Stimulated activated CD4-positive, alpha-beta T cell treated with anti-CD3 and anti-CD28 coated beads, TNF-alpha, amount 100 ng/mL, for 48 hours (primary cell): ENCODE data around the gene ASGR2.
A peak's percentile ranks its signal among the peaks of the same experiment; 100 is the strongest.

Experiments used
- DNase-seq, 3 donors: peaks; one replicate each; pipeline ENCODE4 v3.0.0-alpha.2; 2020; ENCODE audit warnings: low read depth in 3 of 3

The ASGR2 gene

DNA sequence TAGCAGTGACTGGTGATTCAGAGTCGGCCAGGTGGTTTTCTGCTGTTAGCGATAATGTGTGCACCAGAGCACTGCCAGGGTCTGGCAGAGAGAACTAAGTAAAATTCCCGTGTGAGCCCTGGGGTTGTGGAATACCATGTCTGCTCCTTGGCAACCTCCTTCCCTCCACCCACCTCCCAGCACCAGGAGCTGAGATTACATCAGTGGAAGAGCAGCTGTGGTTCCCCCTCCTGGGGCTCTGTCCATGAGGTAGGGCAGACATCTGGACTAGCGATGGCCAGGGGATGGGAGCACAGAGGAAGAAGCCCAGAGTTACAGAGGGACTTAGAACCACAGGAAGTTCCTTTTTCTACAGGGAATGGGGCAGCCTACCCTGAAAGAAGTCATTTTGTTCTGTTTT lies 50.4 kb downstream of the ASGR2 start:
- DNase-seq: no peak

- no peak for DNase-seq
Measured at GRCh38 chr17:7063518-7064094, 51.0 kb downstream of the ASGR2 start.

DNA sequence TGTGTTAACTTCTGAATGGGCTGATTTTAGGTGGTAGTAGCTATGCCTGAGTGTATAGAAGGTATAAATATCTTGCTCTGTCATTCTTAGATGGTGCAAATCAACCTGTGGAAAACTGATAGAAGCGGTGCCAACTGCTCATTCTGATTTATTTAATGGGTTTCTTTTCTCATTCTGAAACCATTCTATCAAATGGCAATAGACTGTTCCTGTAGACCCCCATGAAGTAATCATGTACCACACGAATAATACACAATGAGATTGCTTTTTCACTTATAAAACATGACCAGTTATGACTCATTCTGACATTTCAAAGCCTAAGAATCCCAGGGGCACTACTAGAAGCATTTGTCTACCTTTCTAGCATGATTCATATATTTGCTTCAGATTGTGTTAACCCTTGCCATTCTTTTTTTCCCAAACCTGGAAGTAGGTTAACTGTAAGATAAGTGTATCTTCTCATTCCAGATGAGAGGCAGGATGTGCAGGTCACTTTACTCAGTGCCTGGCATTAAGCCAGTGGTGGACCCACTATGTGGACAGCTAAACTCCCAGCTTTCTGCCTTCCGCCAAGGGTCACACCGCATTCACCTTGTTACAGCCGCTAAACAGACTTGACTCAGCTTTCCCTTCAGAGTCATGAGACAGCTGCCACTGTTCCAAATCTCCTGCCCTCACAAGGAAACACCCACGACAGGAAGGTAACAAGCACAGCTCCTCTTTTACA lies 54.3 kb downstream of the ASGR2 start:
- peak in 2 of 3 donors; percentile 48 to 51 for DNase-seq

DNA sequence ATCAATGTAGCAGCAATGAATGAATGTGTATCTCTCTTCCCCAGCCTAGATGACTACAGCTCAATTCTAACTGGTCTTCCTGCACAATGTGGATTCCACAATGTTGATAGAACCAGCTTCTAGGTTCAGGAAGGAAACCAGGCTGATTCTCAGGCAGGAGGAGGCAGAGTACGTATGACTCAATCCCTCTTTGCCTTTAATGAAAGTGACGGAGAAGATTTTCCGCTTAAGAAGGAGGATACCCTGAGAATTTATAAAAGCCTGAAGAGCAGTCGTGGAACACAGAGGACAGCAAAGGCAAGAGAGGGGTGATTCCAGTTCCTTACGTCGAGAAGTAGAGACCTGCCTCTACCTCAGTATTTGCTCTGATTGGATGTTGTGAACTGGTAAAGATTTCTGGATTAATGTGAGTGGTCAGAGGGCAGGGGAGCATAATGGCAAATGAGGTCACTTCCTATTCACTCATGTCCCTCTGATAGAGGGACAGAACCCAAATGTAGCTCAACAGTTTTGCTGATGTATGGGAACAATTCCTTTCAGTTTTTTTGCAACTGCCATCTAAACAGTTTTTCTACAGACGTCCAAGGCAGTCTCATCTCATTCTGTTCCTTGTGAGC lies 55.7 kb downstream of the ASGR2 start:
- DNase-seq: no peak

GRCh38 chr17:7056386-7056785 lies 58.2 kb downstream of the ASGR2 start:
- DNase-seq: no peak
